ENCODE data around the gene JAK1.

GRCh38 chr1:64880449-64880848 is 85.9 kb downstream of the JAK1 start:
- TF ChIP-seq IRF4 (IDR thresholded peaks at IDR 0.05; ENCODE audit: low read depth, low read length) (no peak), CTCF (IDR thresholded peaks at IDR 0.05 in 2 of 3, conservative IDR thresholded peaks at IDR 0.05 in 1 of 3; ENCODE audit: control insufficient read depth in 2 of 3, extremely low read depth in 1 of 3, insufficient read depth in 1 of 3, low read depth in 3 of 3, low read length in 3 of 3) (no peak), BACH1 (IDR thresholded peaks at IDR 0.05; ENCODE audit: borderline replicate concordance) (no peak), EP300 (IDR thresholded peaks at IDR 0.05; ENCODE audit: borderline replicate concordance in 1 of 2, control insufficient read depth in 1 of 2, low read depth in 2 of 2, low read length in 2 of 2) (no peak), RB1 (IDR thresholded peaks at IDR 0.05; ENCODE audit: borderline replicate concordance) (no peak), TCF12 (IDR thresholded peaks at IDR 0.05; ENCODE audit: low read depth, low read length) (no peak), IRF3 (IDR thresholded peaks at IDR 0.05) (no peak), KLF5 (IDR thresholded peaks at IDR 0.05; ENCODE audit: partially characterized antibody) (no peak), NFYB (IDR thresholded peaks at IDR 0.05; ENCODE audit: insufficient read depth, low read depth, low read length) (no peak), JUND (IDR thresholded peaks at IDR 0.05; ENCODE audit: low read depth, low read length) (no peak)
